IMR-90 (cell line): ENCODE data around the gene NCAM1. TPM values are rescaled to one million over a fixed set of nuclear protein-coding genes. Genes with fewer than 3 reads are reported as not detected.

ENCODE experiments used
- ATAC-seq: fragments of 200-7000 bp; cut with Tn5 transposase; 2 replicates; pipeline ENCODE4 v1.9.1; 2020; ENCODE audit warnings: low read depth, mild to moderate bottlenecking, moderate library complexity
- BruUV-seq: library from RNA; stranded (reverse); fragments of 400-500 nt; replicated peaks from 2 replicates; lab custom pipeline; 2021; lab: Mats Ljungman, UMichigan
- CTCF ChIA-PET: fragments of 300-600 bp; formaldehyde crosslinking; extraction: SDS; loops from one replicate; lab custom pipeline; 2021; ENCODE audit warnings: antibody characterized with exemption; lab: Yijun Ruan, JAX
- POLR2A ChIA-PET: fragments of 300-600 bp; sonication (Branson Sonifier 250); formaldehyde crosslinking; loops from one replicate; lab custom pipeline; 2022; ENCODE audit warnings: antibody characterized with exemption; ENCODE audit not compliant: unreplicated experiment; lab: Charles Lee
- DNase-seq: peaks from one replicate; pipeline ENCODE4 v3.0.0; 2013
- H2AFZ ChIP-seq: replicated peaks from 2 replicates; pipeline ENCODE3; 2013; ENCODE audit warnings: low read length, mild to moderate bottlenecking; ENCODE audit not compliant: poor library complexity
- H2AK5ac ChIP-seq: 2 replicates; pipeline ENCODE4 v1.6.1; 2013; ENCODE audit warnings: low read depth, low read length, inconsistent platforms
- H2AK9ac ChIP-seq: replicated peaks from 2 replicates; pipeline ENCODE3; 2013; ENCODE audit warnings: mild to moderate bottlenecking, low read depth, low read length, moderate library complexity; ENCODE audit not compliant: poor library complexity
- H2BK120ac ChIP-seq: 2 replicates; pipeline ENCODE4 v1.6.1; 2013; ENCODE audit warnings: low read depth, low read length, inconsistent platforms
- H2BK15ac ChIP-seq: 3 replicates; pipeline ENCODE4 v1.6.1; 2013; ENCODE audit warnings: low read depth, low read length, inconsistent platforms
- H2BK20ac ChIP-seq: 2 replicates; pipeline ENCODE4 v1.6.1; 2013; ENCODE audit warnings: low read depth, mild to moderate bottlenecking, inconsistent platforms, low read length, moderate library complexity
- H2BK5ac ChIP-seq: 2 replicates; pipeline ENCODE4 v1.6.1; 2013; ENCODE audit warnings: mild to moderate bottlenecking, low read depth, low read length, inconsistent platforms; ENCODE audit not compliant: poor library complexity, severe bottlenecking
- H3K14ac ChIP-seq: replicated peaks from 2 replicates; pipeline ENCODE4 v1.6.1; 2013; ENCODE audit warnings: low read depth, low read length, inconsistent platforms
- H3K18ac ChIP-seq: 2 replicates; pipeline ENCODE4 v1.6.1; 2013; ENCODE audit warnings: low read depth, low read length, control low read depth
- H3K23ac ChIP-seq: 2 replicates; pipeline ENCODE4 v1.6.1; 2013; ENCODE audit warnings: low read depth, low read length, inconsistent platforms
- H3K27ac ChIP-seq: 2 replicates; pipeline ENCODE4 v1.5.1; 2013; ENCODE audit warnings: mild to moderate bottlenecking, control low read depth, low read length; ENCODE audit not compliant: insufficient read depth
- H3K27me3 ChIP-seq: 2 replicates; pipeline ENCODE4 v1.6.1; 2013; ENCODE audit warnings: low read length; ENCODE audit not compliant: control insufficient read depth, insufficient read depth
- H3K36me3 ChIP-seq: 2 replicates; pipeline ENCODE4 v1.6.1; 2013; ENCODE audit warnings: low read length, mixed read lengths; ENCODE audit not compliant: control insufficient read depth, insufficient read depth
- H3K4ac ChIP-seq: 2 replicates; pipeline ENCODE4 v1.6.1; 2013; ENCODE audit warnings: low read depth, low read length, inconsistent platforms
- H3K4me1 ChIP-seq: 2 replicates; pipeline ENCODE4 v1.6.1; 2013; ENCODE audit warnings: low read length, mixed read lengths; ENCODE audit not compliant: control insufficient read depth, insufficient read depth
- H3K4me2 ChIP-seq: 2 replicates; pipeline ENCODE4 v1.6.1; 2013; ENCODE audit warnings: low read depth, mild to moderate bottlenecking, control low read depth, low read length, moderate library complexity
- H3K4me3 ChIP-seq: 2 replicates; pipeline ENCODE4 v1.5.1; 2013; ENCODE audit warnings: low read depth, mild to moderate bottlenecking, control low read depth, low read length, moderate library complexity; ENCODE audit not compliant: insufficient read depth
- H3K56ac ChIP-seq: 2 replicates; pipeline ENCODE4 v1.6.1; 2013; ENCODE audit warnings: low read length, inconsistent platforms; ENCODE audit not compliant: insufficient read depth; ENCODE audit errors: extremely low read depth
- H3K79me1 ChIP-seq, 2 experiments: 2 replicates each; pipeline ENCODE4 v1.6.1; 2013; ENCODE audit warnings: low read length in 2 of 2, inconsistent platforms in 1 of 2, low read depth in 1 of 2
- H3K9ac ChIP-seq: 2 replicates; pipeline ENCODE4 v1.6.1; 2013; ENCODE audit warnings: low read depth, low read length, control low read depth
- H3K9me1 ChIP-seq: 2 replicates; pipeline ENCODE4 v1.6.1; 2013; ENCODE audit warnings: low read length, inconsistent platforms; ENCODE audit not compliant: insufficient read depth
- H3K9me3 ChIP-seq: 2 replicates; pipeline ENCODE4 v1.6.1; 2013; ENCODE audit warnings: low read length; ENCODE audit not compliant: control insufficient read depth, insufficient read depth
- H4K20me1 ChIP-seq: 2 replicates; pipeline ENCODE4 v1.6.1; 2013; ENCODE audit warnings: low read length, inconsistent platforms; ENCODE audit not compliant: insufficient read depth
- H4K5ac ChIP-seq: 2 replicates; pipeline ENCODE4 v1.6.1; 2013; ENCODE audit warnings: mild to moderate bottlenecking, low read depth, low read length, control low read depth
- H4K8ac ChIP-seq, 2 experiments: 2 replicates each; pipeline ENCODE4 v1.6.1; 2013; ENCODE audit warnings: low read depth in 2 of 2, low read length in 2 of 2, control low read depth in 1 of 2, inconsistent platforms in 1 of 2
- H4K91ac ChIP-seq: 2 replicates; pipeline ENCODE4 v1.6.1; 2013; ENCODE audit warnings: low read depth, low read length, inconsistent platforms; ENCODE audit not compliant: insufficient read depth
- BHLHE40 ChIP-seq: fragments of 150-350 bp; IDR thresholded peaks from 2 replicates; pipeline ENCODE4 v1.6.1; 2016; ENCODE audit warnings: mild to moderate bottlenecking, low read depth, low read length
- CEBPB ChIP-seq: IDR thresholded peaks from 2 replicates; pipeline ENCODE4 v1.6.1; 2012; ENCODE audit warnings: low read depth, low read length, improper control_type of control experiment
- CHD1 ChIP-seq: IDR thresholded peaks from 2 replicates; pipeline ENCODE4 v1.6.1; 2012; ENCODE audit warnings: low read depth, low read length, improper control_type of control experiment
- FOS ChIP-seq: fragments of 150-350 bp; IDR thresholded peaks from 2 replicates; pipeline ENCODE4 v1.6.1; 2016; ENCODE audit warnings: low read depth, low read length
- MAFK ChIP-seq: IDR thresholded peaks from 2 replicates; pipeline ENCODE4 v1.6.1; 2012; ENCODE audit warnings: low read depth, low read length, improper control_type of control experiment
- MAZ ChIP-seq: IDR thresholded peaks from 2 replicates; pipeline ENCODE4 v1.6.1; 2012; ENCODE audit warnings: low read depth, mild to moderate bottlenecking, low read length, improper control_type of control experiment, moderate library complexity, borderline replicate concordance
- MXI1 ChIP-seq: IDR thresholded peaks from 2 replicates; pipeline ENCODE4 v1.6.1; 2012; ENCODE audit warnings: low read depth, mild to moderate bottlenecking, low read length, moderate library complexity, borderline replicate concordance
- NFE2L2 ChIP-seq: fragments of 150-350 bp; IDR thresholded peaks from 2 replicates; pipeline ENCODE4 v1.6.1; 2016; ENCODE audit warnings: low read depth, mild to moderate bottlenecking, low read length
- POLR2A ChIP-seq: IDR thresholded peaks from 2 replicates; pipeline ENCODE4 v1.6.1; 2012; ENCODE audit warnings: mild to moderate bottlenecking, low read depth, low read length
- RAD21 ChIP-seq: IDR thresholded peaks from 2 replicates; pipeline ENCODE4 v1.6.1; 2012; ENCODE audit warnings: low read length, improper control_type of control experiment
- RCOR1 ChIP-seq: IDR thresholded peaks from 2 replicates; pipeline ENCODE4 v1.6.1; 2012; ENCODE audit warnings: mild to moderate bottlenecking, low read length, improper control_type of control experiment; ENCODE audit not compliant: insufficient replicate concordance
- RFX5 ChIP-seq: IDR thresholded peaks from 2 replicates; pipeline ENCODE4 v1.8.0; 2012; ENCODE audit warnings: low read depth, mild to moderate bottlenecking, low read length, moderate library complexity
- SMC3 ChIP-seq: fragments of 150-350 bp; IDR thresholded peaks from 2 replicates; pipeline ENCODE4 v1.6.1; 2016; ENCODE audit warnings: low read depth, mild to moderate bottlenecking, antibody characterized with exemption, low read length, moderate library complexity
- WGBS, 2 experiments: methylation state at CpG; one replicate each; pipeline versions ENCODE4 v1.1.5 to v1.1.7; 2013; ENCODE audit warnings: missing lambda C conversion rate in 2 of 2; ENCODE audit not compliant: insufficient read length in 1 of 2; ENCODE audit errors: extremely low coverage in 2 of 2; 5-methylcytosine and 5-hydroxymethylcytosine counted together
- dilution Hi-C: fragments of 300-500 bp; cut with HindIII; formaldehyde crosslinking; loops from one replicate; pipeline ENCODE4 v1.14.3; 2018; ENCODE audit warnings: low sequenced_read_pairs; ENCODE audit not compliant: unreplicated experiment
- in situ Hi-C: fragments of 300-500 bp; cut with MboI; formaldehyde crosslinking; loops from 3 replicates; pipeline ENCODE4 v1.14.3; 2019; ENCODE audit warnings: low sequenced_read_pairs, inconsistent platforms, mixed read lengths
- intact Hi-C: fragments of 100-400 bp; cut with micrococcal nuclease; formaldehyde crosslinking; loops from 2 replicates; pipeline ENCODE4 v1.10.0; 2022
- polyA plus RNA-seq, 3 experiments: library from polyadenylated mRNA; depleted of rRNA; stranded (reverse); fragments of >200 nt; gene quantifications; 2 replicates each; pipeline ENCODE4 v1.2.3, GENCODE V29; 2012; ENCODE audit warnings: low replicate concordance in 1 of 3
- total RNA-seq: library from RNA; depleted of rRNA; stranded (reverse); fragments of >200 nt; gene quantifications from 2 replicates; pipeline ENCODE4 v1.2.3, GENCODE V29; 2012
- TF ChIP-seq, protein P1 (sequence below): conservative IDR thresholded peaks from 2 replicates; pipeline ENCODE4 v1.5.1; 2012; ENCODE audit warnings: mild to moderate bottlenecking, low read depth, low read length, improper control_type of control experiment
- TF ChIP-seq, protein P2 (sequence below): fragments of 150-350 bp; IDR thresholded peaks from 2 replicates; pipeline ENCODE4 v1.6.1; 2016; ENCODE audit warnings: low read depth, mild to moderate bottlenecking, low read length, moderate library complexity, borderline replicate concordance
- TF ChIP-seq, protein P3 (sequence below): fragments of 150-350 bp; IDR thresholded peaks from 2 replicates; pipeline ENCODE4 v1.6.1; 2017; ENCODE audit warnings: mild to moderate bottlenecking, antibody characterized with exemption, low read length, low read depth

NCAM1 gene
- total and polyA plus RNA-seq, 2 of the 4 experiments (the other 2 are of a cell fraction), result 0.09 to 0.18 TPM

DNA sequence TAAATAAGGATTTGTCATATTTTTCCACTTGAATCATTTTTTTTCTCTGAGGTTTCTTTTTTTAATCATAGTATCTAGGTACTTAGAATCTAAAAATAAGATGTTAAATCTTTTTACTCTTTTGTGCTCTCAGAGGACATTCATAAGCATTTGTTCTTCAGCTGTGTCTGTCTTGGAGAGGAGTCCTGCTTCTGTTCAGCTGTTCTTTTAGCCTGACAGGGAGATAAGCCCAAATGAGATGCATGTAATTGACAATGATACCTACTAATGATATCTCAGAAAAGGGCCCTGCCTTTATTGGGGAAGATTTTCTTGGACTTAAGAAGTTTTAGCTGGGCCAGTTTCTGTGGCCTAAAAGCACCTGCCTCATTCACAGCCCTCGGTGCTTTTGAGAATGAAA lies 156.9 kb downstream of the NCAM1 start:
- no peak overlapping the region for H3K14ac ChIP-seq
- H2BK5ac ChIP-seq, result no peak overlapping the region
- POLR2A ChIA-PET, result no interaction called here
- H3K4ac ChIP-seq, result no peak overlapping the region
- TF ChIP-seq MXI1 (no peak), NFE2L2 (no peak), SMC3 (no peak), POLR2A (no peak), MAZ (no peak), RAD21 (no peak), CEBPB (no peak), MAFK (no peak), FOS (no peak), RFX5 (no peak), BHLHE40 (no peak), RCOR1 (no peak), CHD1 (no peak)
- TF ChIP-seq, protein P1, sequence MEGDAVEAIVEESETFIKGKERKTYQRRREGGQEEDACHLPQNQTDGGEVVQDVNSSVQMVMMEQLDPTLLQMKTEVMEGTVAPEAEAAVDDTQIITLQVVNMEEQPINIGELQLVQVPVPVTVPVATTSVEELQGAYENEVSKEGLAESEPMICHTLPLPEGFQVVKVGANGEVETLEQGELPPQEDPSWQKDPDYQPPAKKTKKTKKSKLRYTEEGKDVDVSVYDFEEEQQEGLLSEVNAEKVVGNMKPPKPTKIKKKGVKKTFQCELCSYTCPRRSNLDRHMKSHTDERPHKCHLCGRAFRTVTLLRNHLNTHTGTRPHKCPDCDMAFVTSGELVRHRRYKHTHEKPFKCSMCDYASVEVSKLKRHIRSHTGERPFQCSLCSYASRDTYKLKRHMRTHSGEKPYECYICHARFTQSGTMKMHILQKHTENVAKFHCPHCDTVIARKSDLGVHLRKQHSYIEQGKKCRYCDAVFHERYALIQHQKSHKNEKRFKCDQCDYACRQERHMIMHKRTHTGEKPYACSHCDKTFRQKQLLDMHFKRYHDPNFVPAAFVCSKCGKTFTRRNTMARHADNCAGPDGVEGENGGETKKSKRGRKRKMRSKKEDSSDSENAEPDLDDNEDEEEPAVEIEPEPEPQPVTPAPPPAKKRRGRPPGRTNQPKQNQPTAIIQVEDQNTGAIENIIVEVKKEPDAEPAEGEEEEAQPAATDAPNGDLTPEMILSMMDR, result no peak
- TF ChIP-seq, protein P2, sequence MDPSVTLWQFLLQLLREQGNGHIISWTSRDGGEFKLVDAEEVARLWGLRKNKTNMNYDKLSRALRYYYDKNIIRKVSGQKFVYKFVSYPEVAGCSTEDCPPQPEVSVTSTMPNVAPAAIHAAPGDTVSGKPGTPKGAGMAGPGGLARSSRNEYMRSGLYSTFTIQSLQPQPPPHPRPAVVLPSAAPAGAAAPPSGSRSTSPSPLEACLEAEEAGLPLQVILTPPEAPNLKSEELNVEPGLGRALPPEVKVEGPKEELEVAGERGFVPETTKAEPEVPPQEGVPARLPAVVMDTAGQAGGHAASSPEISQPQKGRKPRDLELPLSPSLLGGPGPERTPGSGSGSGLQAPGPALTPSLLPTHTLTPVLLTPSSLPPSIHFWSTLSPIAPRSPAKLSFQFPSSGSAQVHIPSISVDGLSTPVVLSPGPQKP, result no peak
- TF ChIP-seq, protein P3, sequence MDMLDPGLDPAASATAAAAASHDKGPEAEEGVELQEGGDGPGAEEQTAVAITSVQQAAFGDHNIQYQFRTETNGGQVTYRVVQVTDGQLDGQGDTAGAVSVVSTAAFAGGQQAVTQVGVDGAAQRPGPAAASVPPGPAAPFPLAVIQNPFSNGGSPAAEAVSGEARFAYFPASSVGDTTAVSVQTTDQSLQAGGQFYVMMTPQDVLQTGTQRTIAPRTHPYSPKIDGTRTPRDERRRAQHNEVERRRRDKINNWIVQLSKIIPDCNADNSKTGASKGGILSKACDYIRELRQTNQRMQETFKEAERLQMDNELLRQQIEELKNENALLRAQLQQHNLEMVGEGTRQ, result no peak
- no peaks in the 10 kb centered on the region for H3K4me1 ChIP-seq
- no peak overlapping the region for H2AK5ac ChIP-seq
- no peak overlapping the region for H3K18ac ChIP-seq
- intact Hi-C loops (no loop called here), in situ Hi-C loops (no loop called here), dilution Hi-C loops (no loop called here)
- H2AK9ac ChIP-seq, result no peak overlapping the region
- no peak overlapping the region for H4K8ac ChIP-seq
- BruUV-seq, result no TSS peak
- H4K5ac ChIP-seq, result no peak overlapping the region
- no peak overlapping the region for H2AFZ ChIP-seq
- no peaks in the 10 kb centered on the region for H3K36me3 ChIP-seq
- no peak overlapping the region for H3K9ac ChIP-seq
- DNase-seq, result no peak
- no peak overlapping the region for H2BK120ac ChIP-seq
- no peak overlapping the region for H3K4me3 ChIP-seq
- H2BK20ac ChIP-seq, result no peak overlapping the region
- H4K91ac ChIP-seq, result no peak overlapping the region
- no peak overlapping the region for H3K56ac ChIP-seq
- H2BK15ac ChIP-seq, result no peak overlapping the region
- H3K4me2 ChIP-seq, result no peak overlapping the region
- no peaks in the 10 kb centered on the region for H3K27me3 ChIP-seq
- H3K9me3 ChIP-seq, result no peaks in the 10 kb centered on the region
- no peak for ATAC-seq
- no peak overlapping the region for H3K27ac ChIP-seq
- no peak overlapping the region for H3K23ac ChIP-seq
- H4K20me1 ChIP-seq, result no peaks in the 10 kb centered on the region
- H3K79me1 ChIP-seq, result no peaks in the 10 kb centered on the region
- no peaks in the 10 kb centered on the region for H3K9me1 ChIP-seq
- CTCF ChIA-PET, result no interaction called here
- WGBS, 2 experiments, result no CpG with 5 or more reads among the region's 1 CpG
